Smooth muscle cell (in vitro differentiated cells): ENCODE data around the gene INSRR. TPM values are rescaled to one million over a fixed set of nuclear protein-coding genes. Genes with fewer than 3 reads are reported as not detected.

Source experiments
- DNase-seq: peaks from one replicate; lab custom pipeline; 2025; ENCODE audit not compliant: unreplicated experiment; lab: John Stamatoyannopoulos, UW
- H2AFZ ChIP-seq: fragments of 200-600 bp; sonication (generic); 2 replicates; pipeline ENCODE4 v1.6.0; 2016; ENCODE audit warnings: antibody characterized with exemption, low read depth, mild to moderate bottlenecking
- H3F3A ChIP-seq: fragments of 200-600 bp; sonication (generic); 2 replicates; pipeline ENCODE4 v1.6.0; 2017; ENCODE audit warnings: antibody characterized with exemption, low read depth
- H3K27ac ChIP-seq: fragments of 200-600 bp; sonication (generic); 2 replicates; pipeline ENCODE4 v1.5.1; 2016; ENCODE audit warnings: low read depth, mild to moderate bottlenecking
- H3K27me3 ChIP-seq: fragments of 200-600 bp; sonication (generic); 2 replicates; pipeline ENCODE4 v1.6.1; 2016; ENCODE audit warnings: low read depth, mild to moderate bottlenecking
- H3K36me3 ChIP-seq: fragments of 200-600 bp; sonication (generic); 2 replicates; pipeline ENCODE4 v1.5.1; 2016; ENCODE audit warnings: low read depth
- H3K4me1 ChIP-seq: fragments of 200-600 bp; sonication (generic); 2 replicates; pipeline ENCODE4 v1.5.1; 2016; ENCODE audit warnings: low read depth
- H3K4me2 ChIP-seq: fragments of 200-600 bp; sonication (generic); 2 replicates; pipeline ENCODE4 v1.6.0; 2016; ENCODE audit warnings: mild to moderate bottlenecking
- H3K4me3 ChIP-seq: fragments of 200-600 bp; sonication (generic); 2 replicates; pipeline ENCODE4 v1.5.1; 2016; ENCODE audit warnings: mild to moderate bottlenecking
- H3K79me2 ChIP-seq: fragments of 200-600 bp; sonication (generic); 2 replicates; pipeline ENCODE4 v1.6.0; 2016; ENCODE audit warnings: low read depth, mild to moderate bottlenecking
- H3K9ac ChIP-seq: fragments of 200-600 bp; sonication (generic); 2 replicates; pipeline ENCODE4 v1.6.0; 2016; ENCODE audit warnings: low read depth
- H3K9me3 ChIP-seq: fragments of 200-600 bp; sonication (generic); replicated peaks from 2 replicates; pipeline ENCODE4 v1.5.1; 2016; ENCODE audit warnings: low read depth
- H4K20me1 ChIP-seq: fragments of 200-600 bp; sonication (generic); 2 replicates; pipeline ENCODE4 v1.6.0; 2016; ENCODE audit warnings: low read depth
- WGBS: methylation state at CpG from one replicate; pipeline ENCODE4 v1.1.7; 2016; ENCODE audit warnings: low lambda C conversion rate; 5-methylcytosine and 5-hydroxymethylcytosine counted together
- polyA plus RNA-seq: library from polyadenylated mRNA; unstranded; fragments of >200 nt; fragmentation: Nextera tagmentation; extraction: Ambion mirVana; gene quantifications from 2 replicates; pipeline ENCODE4 v1.2.1, GENCODE V29; 2016
- total RNA-seq: library from RNA; depleted of rRNA; stranded (reverse); fragments of >200 nt; gene quantifications from 2 replicates; pipeline ENCODE4 v1.2.3, GENCODE V29; 2014
- TF ChIP-seq, protein P1 (sequence below): fragments of 200-600 bp; sonication (generic); IDR thresholded peaks from 2 replicates; pipeline ENCODE4 v1.5.1; 2017; ENCODE audit warnings: borderline replicate concordance, mild to moderate bottlenecking, antibody characterized with exemption; ENCODE audit not compliant: insufficient read depth, poor library complexity, severe bottlenecking

INSRR gene
- total and polyA plus RNA-seq, 2 experiments from 2014 or later, result 0.36 to 0.45 TPM

DNA sequence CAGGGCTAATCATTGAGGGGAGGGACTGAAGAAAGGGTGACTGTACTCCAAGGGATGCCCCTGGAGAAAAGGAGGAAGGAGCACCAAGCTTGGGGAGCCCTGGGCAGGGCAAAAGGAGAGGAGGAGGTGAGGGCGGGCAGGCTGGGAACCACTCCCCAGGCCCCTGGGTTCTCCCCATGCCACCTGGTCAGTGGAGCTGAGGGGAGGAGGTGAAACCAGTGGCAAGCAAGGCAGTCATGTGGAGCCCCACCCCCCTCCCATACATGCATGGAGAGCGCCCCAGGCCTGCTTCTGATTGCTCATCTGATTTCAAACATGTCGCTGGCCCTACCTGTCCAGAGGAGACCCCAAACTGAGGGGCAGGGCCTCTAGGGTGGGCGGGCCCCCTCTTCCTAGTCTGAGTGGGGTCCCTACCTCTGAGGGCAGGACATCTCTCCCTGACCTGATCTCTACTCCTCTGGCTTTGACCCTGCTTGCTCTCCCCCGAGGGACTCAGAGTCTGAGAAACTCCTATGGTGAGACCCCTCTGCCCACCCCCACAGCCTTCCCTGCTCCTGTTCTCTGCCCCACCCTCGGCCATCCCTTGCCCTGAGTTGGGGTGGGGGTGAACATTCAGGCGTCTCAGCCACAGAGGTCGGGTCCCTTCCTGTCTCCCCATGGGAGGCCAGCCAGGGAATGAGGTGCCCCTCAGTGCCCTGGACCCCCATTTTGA, 18.6 kb downstream of the INSRR start:
- TF ChIP-seq, protein P1, sequence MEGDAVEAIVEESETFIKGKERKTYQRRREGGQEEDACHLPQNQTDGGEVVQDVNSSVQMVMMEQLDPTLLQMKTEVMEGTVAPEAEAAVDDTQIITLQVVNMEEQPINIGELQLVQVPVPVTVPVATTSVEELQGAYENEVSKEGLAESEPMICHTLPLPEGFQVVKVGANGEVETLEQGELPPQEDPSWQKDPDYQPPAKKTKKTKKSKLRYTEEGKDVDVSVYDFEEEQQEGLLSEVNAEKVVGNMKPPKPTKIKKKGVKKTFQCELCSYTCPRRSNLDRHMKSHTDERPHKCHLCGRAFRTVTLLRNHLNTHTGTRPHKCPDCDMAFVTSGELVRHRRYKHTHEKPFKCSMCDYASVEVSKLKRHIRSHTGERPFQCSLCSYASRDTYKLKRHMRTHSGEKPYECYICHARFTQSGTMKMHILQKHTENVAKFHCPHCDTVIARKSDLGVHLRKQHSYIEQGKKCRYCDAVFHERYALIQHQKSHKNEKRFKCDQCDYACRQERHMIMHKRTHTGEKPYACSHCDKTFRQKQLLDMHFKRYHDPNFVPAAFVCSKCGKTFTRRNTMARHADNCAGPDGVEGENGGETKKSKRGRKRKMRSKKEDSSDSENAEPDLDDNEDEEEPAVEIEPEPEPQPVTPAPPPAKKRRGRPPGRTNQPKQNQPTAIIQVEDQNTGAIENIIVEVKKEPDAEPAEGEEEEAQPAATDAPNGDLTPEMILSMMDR, result no peak
- no peak for DNase-seq
- Histone ChIP-seq H3K4me2 (no peak overlapping the region), H3K4me1 (peaks cover 10% of the 10 kb centered on the region), H3F3A (no peaks in the 10 kb centered on the region), H3K79me2 (no peaks in the 10 kb centered on the region), H3K27ac (no peak overlapping the region), H2AFZ (no peak overlapping the region), H3K36me3 (no peaks in the 10 kb centered on the region), H3K27me3 (peaks cover 38% of the 10 kb centered on the region), H3K9ac (no peak overlapping the region), H3K9me3 (no peaks in the 10 kb centered on the region), H4K20me1 (no peaks in the 10 kb centered on the region), H3K4me3 (no peak overlapping the region)
- WGBS, result 58% methylated on average over 8 of the region's 8 CpGs

DNA sequence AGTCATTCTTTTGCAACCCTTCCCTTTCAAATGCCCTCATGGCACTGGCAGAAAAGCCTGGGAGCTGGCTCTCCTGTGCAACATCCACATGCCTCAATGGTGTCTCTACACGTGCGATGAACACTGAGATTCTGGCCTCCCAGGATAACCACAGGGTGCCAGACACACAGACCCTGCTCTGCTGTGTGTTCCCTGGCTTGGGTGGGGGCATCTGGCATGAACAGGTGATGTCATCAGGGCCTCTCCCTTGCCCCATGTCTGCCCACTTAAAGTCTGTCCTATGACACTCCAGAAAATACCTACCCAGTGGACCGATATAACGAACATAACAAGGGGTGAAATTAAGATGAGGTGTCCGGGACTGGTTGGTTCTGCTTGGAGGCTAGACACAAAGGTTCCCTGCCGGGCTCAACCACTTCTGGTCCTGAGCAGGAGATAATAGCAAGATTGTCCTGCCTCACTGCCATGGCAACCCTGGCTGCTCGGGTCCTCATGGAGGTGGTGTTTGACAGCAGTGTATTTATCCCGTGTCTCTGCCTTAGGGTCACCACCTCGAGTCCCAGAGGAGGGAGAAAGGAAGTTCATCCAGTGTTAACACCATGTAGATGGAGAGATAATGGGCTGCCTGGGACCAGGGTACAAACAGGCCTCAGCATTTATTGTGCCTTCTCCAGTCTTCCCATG, 19.3 kb downstream of the INSRR start:
- Histone ChIP-seq H3K4me1 (peaks cover 5% of the 10 kb centered on the region), H3K27ac (no peak overlapping the region), H3K4me2 (no peak overlapping the region), H3K9ac (no peak overlapping the region), H3K4me3 (no peak overlapping the region), H2AFZ (no peak overlapping the region), H3K36me3 (no peaks in the 10 kb centered on the region), H3K27me3 (peaks cover 38% of the 10 kb centered on the region), H4K20me1 (no peaks in the 10 kb centered on the region), H3F3A (no peaks in the 10 kb centered on the region), H3K79me2 (no peaks in the 10 kb centered on the region), H3K9me3 (no peaks in the 10 kb centered on the region)
- WGBS, result 46% methylated on average over 9 of the region's 9 CpGs
- no peak for DNase-seq
- TF ChIP-seq, protein P1, result no peak

DNA sequence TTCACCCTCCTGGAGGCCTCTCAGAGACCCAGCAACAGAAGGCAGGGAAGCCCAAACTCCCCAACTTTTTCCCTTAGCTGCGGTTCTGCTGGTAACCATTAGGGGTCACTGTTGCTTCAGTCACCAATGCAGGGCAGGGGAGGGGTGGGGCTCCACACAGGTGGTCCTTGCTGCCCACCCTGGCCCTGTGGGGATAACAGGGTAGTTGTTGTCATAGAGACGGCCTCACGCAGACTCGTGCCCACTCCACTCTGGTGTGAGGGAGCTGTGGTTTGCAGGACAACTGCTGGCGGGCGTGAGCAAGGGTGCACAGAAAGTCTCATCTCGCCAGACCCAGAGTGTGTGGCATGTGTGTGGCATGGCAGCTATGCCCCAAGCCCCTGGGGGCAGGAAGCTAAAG, 19.9 kb downstream of the INSRR start:
- H3K4me2 ChIP-seq, result no peak overlapping the region
- H3K9ac ChIP-seq, result no peak overlapping the region
- 27% methylated on average over 7 of the region's 7 CpGs for WGBS
- H3K36me3 ChIP-seq, result no peaks in the 10 kb centered on the region
- no peaks in the 10 kb centered on the region for H4K20me1 ChIP-seq
- peaks cover 35% of the 10 kb centered on the region for H3K27me3 ChIP-seq
- TF ChIP-seq, protein P1, result peak; percentile 84
- no peak overlapping the region for H2AFZ ChIP-seq
- H3K4me1 ChIP-seq, result peaks cover 5% of the 10 kb centered on the region
- H3K27ac ChIP-seq, result no peak overlapping the region
- no peaks in the 10 kb centered on the region for H3F3A ChIP-seq
- H3K4me3 ChIP-seq, result no peak overlapping the region
- no peaks in the 10 kb centered on the region for H3K9me3 ChIP-seq
- DNase-seq, result no peak
- H3K79me2 ChIP-seq, result no peaks in the 10 kb centered on the region
